GM12892 (cell line): ENCODE results near the gene SEPTIN5.

Experiments used
- POLR2A ChIP-seq: IDR thresholded peaks from 2 replicates; pipeline ENCODE4 v1.6.1; 2011; ENCODE audit warnings: low read depth, low read length, control low read depth
- TAF1 ChIP-seq: IDR thresholded peaks from 2 replicates; pipeline ENCODE4 v1.6.1; 2011; ENCODE audit warnings: low read depth, mild to moderate bottlenecking, control low read depth, low read length, borderline replicate concordance

GRCh38 chr22:19715188-19715930 lies 1.1 kb downstream of the SEPTIN5 start:
- TF ChIP-seq TAF1: no peak
- no peak for TF ChIP-seq POLR2A
